ENCODE measurements around the gene AIPL1.

The AIPL1 gene

GRCh38 chr17:6374761-6375312, 60.1 kb downstream of the AIPL1 start:
- in situ Hi-C loops (cut with HindIII; ENCODE audit: low sequenced_read_pairs), result no loop called here

GRCh38 chr17:6374271-6374691, 60.6 kb downstream of the AIPL1 start:
- in situ Hi-C loops (cut with HindIII; ENCODE audit: low sequenced_read_pairs), result no loop called here
